Smooth muscle cell (in vitro differentiated cells): ENCODE data around the gene CFAP73. TPM values are rescaled to one million over a fixed set of nuclear protein-coding genes. Genes with fewer than 3 reads are reported as not detected.

ENCODE experiments used
- DNase-seq: peaks from one replicate; lab custom pipeline; 2025; ENCODE audit not compliant: unreplicated experiment; lab: John Stamatoyannopoulos, UW
- H2AFZ ChIP-seq: fragments of 200-600 bp; sonication (generic); 2 replicates; pipeline ENCODE4 v1.6.0; 2016; ENCODE audit warnings: antibody characterized with exemption, low read depth, mild to moderate bottlenecking
- H3F3A ChIP-seq: fragments of 200-600 bp; sonication (generic); 2 replicates; pipeline ENCODE4 v1.6.0; 2017; ENCODE audit warnings: antibody characterized with exemption, low read depth
- H3K27ac ChIP-seq: fragments of 200-600 bp; sonication (generic); 2 replicates; pipeline ENCODE4 v1.5.1; 2016; ENCODE audit warnings: low read depth, mild to moderate bottlenecking
- H3K27me3 ChIP-seq: fragments of 200-600 bp; sonication (generic); 2 replicates; pipeline ENCODE4 v1.6.1; 2016; ENCODE audit warnings: low read depth, mild to moderate bottlenecking
- H3K36me3 ChIP-seq: fragments of 200-600 bp; sonication (generic); 2 replicates; pipeline ENCODE4 v1.5.1; 2016; ENCODE audit warnings: low read depth
- H3K4me1 ChIP-seq: fragments of 200-600 bp; sonication (generic); 2 replicates; pipeline ENCODE4 v1.5.1; 2016; ENCODE audit warnings: low read depth
- H3K4me2 ChIP-seq: fragments of 200-600 bp; sonication (generic); 2 replicates; pipeline ENCODE4 v1.6.0; 2016; ENCODE audit warnings: mild to moderate bottlenecking
- H3K4me3 ChIP-seq: fragments of 200-600 bp; sonication (generic); 2 replicates; pipeline ENCODE4 v1.5.1; 2016; ENCODE audit warnings: mild to moderate bottlenecking
- H3K79me2 ChIP-seq: fragments of 200-600 bp; sonication (generic); 2 replicates; pipeline ENCODE4 v1.6.0; 2016; ENCODE audit warnings: low read depth, mild to moderate bottlenecking
- H3K9ac ChIP-seq: fragments of 200-600 bp; sonication (generic); 2 replicates; pipeline ENCODE4 v1.6.0; 2016; ENCODE audit warnings: low read depth
- H3K9me3 ChIP-seq: fragments of 200-600 bp; sonication (generic); replicated peaks from 2 replicates; pipeline ENCODE4 v1.5.1; 2016; ENCODE audit warnings: low read depth
- H4K20me1 ChIP-seq: fragments of 200-600 bp; sonication (generic); 2 replicates; pipeline ENCODE4 v1.6.0; 2016; ENCODE audit warnings: low read depth
- WGBS: methylation state at CpG from one replicate; pipeline ENCODE4 v1.1.7; 2016; ENCODE audit warnings: low lambda C conversion rate; 5-methylcytosine and 5-hydroxymethylcytosine counted together
- polyA plus RNA-seq: library from polyadenylated mRNA; unstranded; fragments of >200 nt; fragmentation: Nextera tagmentation; extraction: Ambion mirVana; gene quantifications from 2 replicates; pipeline ENCODE4 v1.2.1, GENCODE V29; 2016
- total RNA-seq: library from RNA; depleted of rRNA; stranded (reverse); fragments of >200 nt; gene quantifications from 2 replicates; pipeline ENCODE4 v1.2.3, GENCODE V29; 2014
- TF ChIP-seq, protein P1 (sequence below): fragments of 200-600 bp; sonication (generic); IDR thresholded peaks from 2 replicates; pipeline ENCODE4 v1.5.1; 2017; ENCODE audit warnings: borderline replicate concordance, mild to moderate bottlenecking, antibody characterized with exemption; ENCODE audit not compliant: insufficient read depth, poor library complexity, severe bottlenecking

The CFAP73 gene
- total RNA-seq, result not detected in 2 replicates
- polyA plus RNA-seq, result not detected in 2 replicates

DNA sequence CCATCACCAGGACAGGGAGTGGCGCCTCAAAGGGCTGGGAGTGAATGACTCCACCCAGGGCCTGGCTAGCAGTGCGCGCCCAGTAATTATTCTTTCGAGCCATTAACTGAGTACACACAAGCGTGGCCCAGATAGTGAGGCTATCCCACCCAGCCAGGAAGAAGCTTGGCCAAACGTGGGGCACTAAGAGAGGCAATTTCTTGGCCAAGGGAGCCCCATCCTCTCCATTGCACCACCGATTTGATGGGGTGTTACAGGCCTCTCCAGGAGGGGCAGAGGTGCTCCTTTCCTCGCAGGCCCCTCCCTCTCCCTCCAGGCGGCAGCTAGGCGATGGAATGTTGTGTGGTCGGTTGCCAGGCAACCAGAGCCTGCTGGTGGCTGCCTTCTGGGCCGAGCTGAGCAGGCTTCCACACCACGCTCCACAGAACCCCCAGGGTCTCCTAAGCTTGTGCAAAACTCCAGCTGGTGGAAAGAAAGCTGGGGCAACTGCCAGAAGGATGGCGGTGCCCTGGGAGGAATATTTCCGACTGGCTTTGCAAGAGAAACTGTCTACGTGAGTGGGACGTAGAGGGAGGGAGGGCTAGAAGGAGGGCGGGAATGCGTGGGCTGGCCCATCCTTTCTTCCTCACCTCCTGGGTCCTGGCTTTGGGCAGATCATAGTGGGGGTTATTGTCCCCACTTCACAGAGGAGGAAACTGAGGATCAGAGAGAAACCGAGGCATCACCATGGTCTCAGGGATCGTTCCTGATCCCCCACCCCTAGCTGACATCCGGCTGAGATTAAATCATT is at the start of gene CFAP73:
TSS of gene CFAP73 (plus strand) at position 364 of the 790 bp plus-strand sequence. CDS start at position 498, 134 bp downstream.
- Histone ChIP-seq H3K9me3 (no peaks in the 10 kb centered on the region), H3K36me3 (no peaks in the 10 kb centered on the region), H3K4me3 (no peak within 1 kb of the TSS), H2AFZ (no peak within 1 kb of the TSS), H3K9ac (no peak within 1 kb of the TSS), H3K4me1 (peaks cover 11% of the 10 kb centered on the region), H3K79me2 (no peaks in the 10 kb centered on the region), H3K27me3 (peaks cover 36% of the 10 kb centered on the region), H3F3A (no peaks in the 10 kb centered on the region), H3K4me2 (peak within 1 kb of the TSS; percentile 57), H4K20me1 (no peaks in the 10 kb centered on the region), H3K27ac (no peak within 1 kb of the TSS)
- WGBS, result 33% methylated on average over 22 of the region's 22 CpGs
- DNase-seq, result peak; percentile 17
- TF ChIP-seq, protein P1, sequence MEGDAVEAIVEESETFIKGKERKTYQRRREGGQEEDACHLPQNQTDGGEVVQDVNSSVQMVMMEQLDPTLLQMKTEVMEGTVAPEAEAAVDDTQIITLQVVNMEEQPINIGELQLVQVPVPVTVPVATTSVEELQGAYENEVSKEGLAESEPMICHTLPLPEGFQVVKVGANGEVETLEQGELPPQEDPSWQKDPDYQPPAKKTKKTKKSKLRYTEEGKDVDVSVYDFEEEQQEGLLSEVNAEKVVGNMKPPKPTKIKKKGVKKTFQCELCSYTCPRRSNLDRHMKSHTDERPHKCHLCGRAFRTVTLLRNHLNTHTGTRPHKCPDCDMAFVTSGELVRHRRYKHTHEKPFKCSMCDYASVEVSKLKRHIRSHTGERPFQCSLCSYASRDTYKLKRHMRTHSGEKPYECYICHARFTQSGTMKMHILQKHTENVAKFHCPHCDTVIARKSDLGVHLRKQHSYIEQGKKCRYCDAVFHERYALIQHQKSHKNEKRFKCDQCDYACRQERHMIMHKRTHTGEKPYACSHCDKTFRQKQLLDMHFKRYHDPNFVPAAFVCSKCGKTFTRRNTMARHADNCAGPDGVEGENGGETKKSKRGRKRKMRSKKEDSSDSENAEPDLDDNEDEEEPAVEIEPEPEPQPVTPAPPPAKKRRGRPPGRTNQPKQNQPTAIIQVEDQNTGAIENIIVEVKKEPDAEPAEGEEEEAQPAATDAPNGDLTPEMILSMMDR, result no peak

- no peaks in the 10 kb centered on the region for H3K36me3 ChIP-seq
- TF ChIP-seq, protein P1, result no peak
- no peaks in the 10 kb centered on the region for H3K9me3 ChIP-seq
- DNase-seq, result no peak
- no peak overlapping the region for H3K27ac ChIP-seq
- H3K4me2 ChIP-seq, result no peak overlapping the region
- no peaks in the 10 kb centered on the region for H4K20me1 ChIP-seq
- H3K27me3 ChIP-seq, result peaks cover 15% of the 10 kb centered on the region
- no peaks in the 10 kb centered on the region for H3K4me1 ChIP-seq
- WGBS, result 90% methylated on average over 12 of the region's 12 CpGs
- H3F3A ChIP-seq, result no peaks in the 10 kb centered on the region
- no peak overlapping the region for H3K4me3 ChIP-seq
- H2AFZ ChIP-seq, result no peak overlapping the region
- H3K9ac ChIP-seq, result no peak overlapping the region
- H3K79me2 ChIP-seq, result no peaks in the 10 kb centered on the region
These were observed 49.8 kb upstream of the CFAP73 start for GRCh38 chr12:113099764-113100163.

DNA sequence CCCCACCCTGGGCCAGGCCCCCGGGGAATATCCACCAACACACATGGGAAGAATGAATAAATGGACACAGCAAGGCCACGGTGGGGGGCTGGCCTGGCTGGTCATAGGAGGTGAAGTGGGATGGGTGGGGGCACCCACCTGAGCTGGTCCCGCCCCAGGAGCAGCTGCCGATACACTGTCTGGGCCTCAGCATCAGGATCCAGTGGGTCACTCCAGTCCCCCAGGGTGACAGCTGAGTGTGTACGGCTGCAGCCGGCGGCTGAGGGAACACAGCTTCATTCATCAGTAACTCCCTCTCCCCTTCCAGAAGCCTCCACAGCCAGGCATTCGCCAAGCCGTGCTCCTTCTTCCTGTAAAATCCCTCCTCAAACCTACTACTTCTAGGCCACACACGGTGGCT is 47.8 kb upstream of the CFAP73 start:
- Histone ChIP-seq H4K20me1 (no peaks in the 10 kb centered on the region), H3K27ac (no peak overlapping the region), H3K79me2 (no peaks in the 10 kb centered on the region), H2AFZ (no peak overlapping the region), H3K9me3 (no peaks in the 10 kb centered on the region), H3F3A (no peaks in the 10 kb centered on the region), H3K9ac (no peak overlapping the region), H3K4me3 (no peak overlapping the region), H3K4me1 (no peaks in the 10 kb centered on the region), H3K4me2 (no peak overlapping the region), H3K36me3 (no peaks in the 10 kb centered on the region), H3K27me3 (peaks cover 20% of the 10 kb centered on the region)
- 81% methylated on average over 10 of the region's 10 CpGs for WGBS
- TF ChIP-seq, protein P1, result no peak
- DNase-seq, result no peak

- Histone ChIP-seq H2AFZ (no peak overlapping the region), H3K4me3 (no peak overlapping the region), H3K4me1 (no peaks in the 10 kb centered on the region), H3K36me3 (no peaks in the 10 kb centered on the region), H3K79me2 (no peaks in the 10 kb centered on the region), H3K27ac (no peak overlapping the region), H3K9me3 (no peaks in the 10 kb centered on the region), H3K27me3 (peaks cover 20% of the 10 kb centered on the region), H4K20me1 (no peaks in the 10 kb centered on the region), H3K9ac (no peak overlapping the region), H3F3A (no peaks in the 10 kb centered on the region), H3K4me2 (no peak overlapping the region)
- WGBS, result 92% methylated on average over 5 of the region's 5 CpGs
- TF ChIP-seq, protein P1, result no peak
- DNase-seq, result no peak
These were observed 46.7 kb upstream of the CFAP73 start for GRCh38 chr12:113102811-113103210.
